B cell (primary cell): ENCODE data around the gene SAMSN1. TPM values are rescaled to one million over a fixed set of nuclear protein-coding genes. Genes with fewer than 3 reads are reported as not detected.
"Not testable (repeated sequence)": the region's sequence is repeated elsewhere in the genome, so short reads cannot be mapped to it uniquely, and the experiment has no call there.

Experiments
- ATAC-seq: fragments of 200-7000 bp; cut with Tn5 transposase; one replicate; pipeline ENCODE4 v1.10.0; 2021; ENCODE audit warnings: low read depth, mild to moderate bottlenecking, moderate number of reproducible peaks, moderate library complexity
- CTCF ChIA-PET: fragments of 350-600 bp; sonication (Branson Sonifier 250); formaldehyde crosslinking; loops from one replicate; lab custom pipeline; 2021; ENCODE audit warnings: antibody characterized with exemption, inconsistent platforms; lab: Charles Lee
- POLR2A ChIA-PET: fragments of 350-600 bp; sonication (Branson Sonifier 250); formaldehyde crosslinking; loops from one replicate; lab custom pipeline; 2021; ENCODE audit warnings: antibody characterized with exemption; lab: Charles Lee
- DNase-seq: peaks from one replicate; pipeline ENCODE4 v3.0.0; 2013
- H2AFZ ChIP-seq: 2 replicates; pipeline ENCODE4 v1.6.1; 2012; ENCODE audit warnings: mild to moderate bottlenecking, low read depth, low read length; ENCODE audit not compliant: insufficient read depth, poor library complexity, severe bottlenecking
- H3K27ac ChIP-seq, 2 donors: 1 replicate in 1 of 2; 2 replicates in 1 of 2; pipeline ENCODE4 v1.5.1; 2012 to 2013; ENCODE audit warnings: low read length in 2 of 2, mild to moderate bottlenecking in 2 of 2, moderate library complexity in 1 of 2
- H3K27me3 ChIP-seq, 4 experiments: fragments of 200-600 bp in 1 of 4; sonication (generic) in 1 of 4; replicated peaks in 1 of 4; 1 replicate in 2 of 4; 2 replicates in 2 of 4; pipeline versions ENCODE4 v1.6.1 to v1.7.0; 2013 to 2016; ENCODE audit warnings: low read length in 3 of 4, mild to moderate bottlenecking in 2 of 4, mixed read lengths in 1 of 4, moderate library complexity in 1 of 4; ENCODE audit not compliant: insufficient read depth in 4 of 4, control insufficient read depth in 3 of 4; ENCODE audit errors: control extremely low read depth in 1 of 4
- H3K36me3 ChIP-seq, 2 experiments: replicated peaks in 1 of 2; 1 replicate in 1 of 2; 2 replicates in 1 of 2; pipeline versions ENCODE4 v1.6.1 to v1.7.1; 2013; ENCODE audit warnings: low read length in 1 of 2; ENCODE audit not compliant: insufficient read depth in 2 of 2, control insufficient read depth in 1 of 2; ENCODE audit errors: control extremely low read depth in 1 of 2, extremely low read depth in 1 of 2
- H3K4me1 ChIP-seq, 2 donors: fragments of 200-600 bp in 1 of 2; sonication (generic) in 1 of 2; 1 replicate in 1 of 2; 2 replicates in 1 of 2; pipeline versions ENCODE4 v1.5.1 to v1.6.1; 2013 to 2017; ENCODE audit warnings: low read length in 2 of 2; ENCODE audit not compliant: control insufficient read depth in 2 of 2, insufficient read depth in 2 of 2
- H3K4me2 ChIP-seq: replicated peaks from 2 replicates; pipeline ENCODE3; 2012; ENCODE audit warnings: mild to moderate bottlenecking, low read depth, low read length; ENCODE audit not compliant: poor library complexity, severe bottlenecking
- H3K4me3 ChIP-seq, 5 experiments: fragments of 200-600 bp in 1 of 5; sonication (generic) in 1 of 5; 1 replicate in 3 of 5; 2 replicates in 2 of 5; pipeline versions ENCODE4 v1.5.1 to v1.7.0; 2011 to 2016; ENCODE audit warnings: low read length in 4 of 5, mild to moderate bottlenecking in 4 of 5, low read depth in 2 of 5, control low read depth in 1 of 5, moderate library complexity in 1 of 5; ENCODE audit not compliant: insufficient read depth in 1 of 5; ENCODE audit errors: control extremely low read depth in 1 of 5, extremely low read depth in 1 of 5
- H3K79me2 ChIP-seq: fragments of 200-600 bp; sonication (generic); one replicate; pipeline ENCODE4 v1.6.0; 2016; ENCODE audit warnings: low read length; ENCODE audit not compliant: control insufficient read depth, insufficient read depth
- H3K9ac ChIP-seq: fragments of 200-600 bp; sonication (generic); 2 replicates; pipeline ENCODE4 v1.6.1; 2017; ENCODE audit warnings: mild to moderate bottlenecking, low read length, moderate library complexity
- H3K9me3 ChIP-seq, 3 donors: one replicate each; pipeline versions ENCODE4 v1.6.1 to v1.7.1; 2013; ENCODE audit warnings: low read length in 2 of 3; ENCODE audit not compliant: control insufficient read depth in 2 of 3, insufficient read depth in 1 of 3; ENCODE audit errors: control extremely low read depth in 1 of 3
- H4K20me1 ChIP-seq: 2 replicates; pipeline ENCODE4 v1.6.0; 2012; ENCODE audit warnings: mild to moderate bottlenecking, low read length; ENCODE audit not compliant: insufficient read depth, control insufficient read depth, poor library complexity, severe bottlenecking
- H3K27ac Mint-ChIP-seq: one replicate; pipeline ENCODE4 v1.8.0; 2021; ENCODE audit warnings: mixed read lengths
- H3K27me3 Mint-ChIP-seq: one replicate; pipeline ENCODE4 v1.8.0; 2021; ENCODE audit warnings: mixed read lengths
- H3K4me1 Mint-ChIP-seq: one replicate; pipeline ENCODE4 v1.8.0; 2021; ENCODE audit warnings: mixed read lengths
- H3K4me3 Mint-ChIP-seq: one replicate; pipeline ENCODE4 v1.8.0; 2021; ENCODE audit warnings: mixed read lengths
- H3K9me3 Mint-ChIP-seq: one replicate; pipeline ENCODE4 v1.8.0; 2022; ENCODE audit warnings: mixed read lengths; ENCODE audit not compliant: insufficient read depth
- CTCF ChIP-seq: fragments of 200-600 bp; IDR thresholded peaks from one replicate; pipeline ENCODE4 v1.8.0; 2022; ENCODE audit warnings: antibody characterized with exemption, mild to moderate bottlenecking
- EZH2 ChIP-seq: IDR thresholded peaks from 2 replicates; pipeline ENCODE4 v1.6.1; 2012; ENCODE audit warnings: borderline replicate concordance, low read depth, mild to moderate bottlenecking, moderate library complexity, low read length; ENCODE audit not compliant: insufficient read depth, poor library complexity, severe bottlenecking
- WGBS: methylation state at CpG from one replicate; pipeline ENCODE4 v1.1.5; 2013; ENCODE audit warnings: missing lambda C conversion rate; ENCODE audit not compliant: insufficient coverage; 5-methylcytosine and 5-hydroxymethylcytosine counted together
- intact Hi-C: fragments of 100-400 bp; cut with micrococcal nuclease; formaldehyde crosslinking; loops from one replicate; pipeline ENCODE4 v1.10.0; 2022
- polyA plus RNA-seq: library from polyadenylated mRNA; depleted of rRNA; stranded (reverse); fragments of >200 nt; gene quantifications from 2 replicates; pipeline ENCODE4 v1.2.3, GENCODE V29; 2012
- total RNA-seq, 2 donors: library from RNA; stranded (reverse); fragments of 120-200 nt in 1 of 2; gene quantifications; 1 replicate in 1 of 2; 2 replicates in 1 of 2; pipeline versions ENCODE4 v1.2.3 to v1.2.4, GENCODE V29; 2013 to 2022

SAMSN1 gene
- total and polyA plus RNA-seq, 2 donors (not counting 1 experiment from before 2014, with no cell fraction given) = 8.7 to 53.1 TPM

- no peaks in the 10 kb centered on the region for H3K4me1 ChIP-seq
- H3K4me2 ChIP-seq = no peak overlapping the region
- ChIA-PET CTCF (interaction anchor here (1.0 kb wide), 1 partner anchor 282 kb away, joined by 3 read pairs; no protein-coding TSS in a partner anchor), POLR2A (no interaction called here)
- TF ChIP-seq CTCF (no peak), EZH2 (no peak)
- no peak overlapping the region for H2AFZ ChIP-seq
- no peaks in the 10 kb centered on the region for H4K20me1 ChIP-seq
- intact Hi-C loops = no loop called here
- H3K79me2 ChIP-seq = no peaks in the 10 kb centered on the region
- peaks cover 0 to 2% (median 0%) of the 10 kb centered on the region in 3 donors for H3K9me3 ChIP-seq
- peaks cover 13% of the 10 kb centered on the region for H3K4me1 Mint-ChIP-seq
- ATAC-seq = no peak
- DNase-seq = no peak
- no peak overlapping the region for H3K27ac Mint-ChIP-seq
- no CpG with 5 or more reads among the region's 2 CpGs for WGBS
- peaks cover 0 to 69% of the 10 kb centered on the region in 2 experiments for H3K36me3 ChIP-seq
- H3K4me3 ChIP-seq = no peak overlapping the region
- H3K27me3 ChIP-seq = no peaks in the 10 kb centered on the region
- H3K9ac ChIP-seq = no peak overlapping the region
- no peak overlapping the region for H3K27ac ChIP-seq
- peaks cover 2% of the 10 kb centered on the region for H3K9me3 Mint-ChIP-seq
- H3K27me3 Mint-ChIP-seq = no peaks in the 10 kb centered on the region
- H3K4me3 Mint-ChIP-seq = no peak overlapping the region
These were observed 48.3 kb downstream of the SAMSN1 start for GRCh38 chr21:14497825-14498224.

- no CpG with 5 or more reads among the region's 3 CpGs for WGBS
- Mint-ChIP-seq H3K27me3 (no peaks in the 10 kb centered on the region), H3K27ac (no peak overlapping the region), H3K9me3 (peaks cover 2% of the 10 kb centered on the region), H3K4me3 (no peak overlapping the region), H3K4me1 (peaks cover 6% of the 10 kb centered on the region)
- intact Hi-C loops = no loop called here
- ATAC-seq = no peak
- no peaks in the 10 kb centered on the region for H3K79me2 ChIP-seq
- H3K36me3 ChIP-seq = peaks cover 0 to 50% of the 10 kb centered on the region in 2 experiments
- CTCF ChIA-PET = no interaction called here
- no peak for DNase-seq
- POLR2A ChIA-PET = no interaction called here
- TF ChIP-seq CTCF = no peak
- no peak for TF ChIP-seq EZH2
- H3K27me3 ChIP-seq = no peaks in the 10 kb centered on the region
- H4K20me1 ChIP-seq = no peaks in the 10 kb centered on the region
- peaks cover 0 to 2% (median 0%) of the 10 kb centered on the region in 3 donors for H3K9me3 ChIP-seq
- H3K4me3 ChIP-seq = no peak overlapping the region
- H2AFZ ChIP-seq = no peak overlapping the region
- H3K9ac ChIP-seq = no peak overlapping the region
- no peaks in the 10 kb centered on the region for H3K4me1 ChIP-seq
- H3K27ac ChIP-seq = no peak overlapping the region
- no peak overlapping the region for H3K4me2 ChIP-seq
These were observed 51.0 kb downstream of the SAMSN1 start for GRCh38 chr21:14495075-14495474.

- CTCF ChIA-PET, ATAC-seq: not testable (repeated sequence)
These were observed 51.9 kb downstream of the SAMSN1 start for GRCh38 chr21:14494181-14494580.

More at GRCh38 chr21:14494181-14494580, 51.9 kb downstream of the SAMSN1 start:
- H3K4me1 Mint-ChIP-seq, H3K4me2 ChIP-seq, H2AFZ ChIP-seq, H3K9me3 Mint-ChIP-seq, H3K27ac ChIP-seq, H3K27ac Mint-ChIP-seq, H3K27me3 Mint-ChIP-seq, H3K4me1 ChIP-seq, DNase-seq, POLR2A ChIA-PET, H3K27me3 ChIP-seq, intact Hi-C loops, H3K9ac ChIP-seq, H3K9me3 ChIP-seq, H3K79me2 ChIP-seq, H3K4me3 ChIP-seq, H4K20me1 ChIP-seq, H3K4me3 Mint-ChIP-seq: not testable (repeated sequence)
- peaks cover 0 to 42% of the 10 kb centered on the region in 2 experiments for H3K36me3 ChIP-seq
- no CpG with 5 or more reads among the region's 1 CpG for WGBS
